Coronary artery (tissue), 2 donors: ENCODE measurements around the gene GPNMB.
"Not testable (repeated sequence)": the region's sequence is repeated elsewhere in the genome, so short reads cannot be mapped to it uniquely, and the experiment has no call there.

Experiments used
- DNase-seq: peaks from one replicate; pipeline ENCODE4 v3.0.0-alpha.2; 2017; ENCODE audit warnings: low spot score
- H3K27ac ChIP-seq, 2 donors: fragments of 200-600 bp; sonication (generic); one replicate each; pipeline ENCODE4 v1.5.1; 2016 to 2019
- H3K4me3 ChIP-seq: fragments of 200-600 bp; sonication (generic); 2 replicates; pipeline ENCODE4 v1.5.1; 2016; ENCODE audit warnings: mild to moderate bottlenecking, moderate library complexity
- CTCF ChIP-seq: fragments of 200-600 bp; sonication (generic); IDR thresholded peaks from one replicate; pipeline ENCODE4 v1.5.1; 2019; ENCODE audit warnings: antibody characterized with exemption

GPNMB gene

GRCh38 chr7:23298141-23298881 is 51.7 kb downstream of the GPNMB start:
- no peak for TF ChIP-seq CTCF
- DNase-seq = peak; percentile 74
- H3K27ac ChIP-seq = peak overlapping the region; percentile 53 to 82
- peak overlapping the region; percentile 76 for H3K4me3 ChIP-seq

- H3K27ac ChIP-seq = peak within 1 kb of the TSS; percentile 53 to 82
- TF ChIP-seq CTCF = no peak
- H3K4me3 ChIP-seq = peak within 1 kb of the TSS; percentile 76
- peak; percentile 97 for DNase-seq
These were observed 52.6 kb downstream of the GPNMB start, which contains the start of gene MALSU1 for GRCh38 chr7:23298885-23299769. Gene MALSU1, plus strand, starts transcription at chr7:23299339. Its CDS starts 14 bp downstream, at chr7:23299353.

- TF ChIP-seq CTCF = no peak
- no peak for DNase-seq
- H3K27ac ChIP-seq = peak overlapping the region; percentile 53 to 82
- peak overlapping the region; percentile 76 for H3K4me3 ChIP-seq
These were observed 53.3 kb downstream of the GPNMB start for GRCh38 chr7:23299770-23300300.

GRCh38 chr7:23306936-23307521 is 60.5 kb downstream of the GPNMB start:
- TF ChIP-seq CTCF = no peak
- DNase-seq = no peak
- Histone ChIP-seq H3K4me3 (no peak overlapping the region), H3K27ac (no peak overlapping the region)

GRCh38 chr7:23308754-23309153 is 62.2 kb downstream of the GPNMB start:
- no peak for DNase-seq
- H3K27ac ChIP-seq = no peak overlapping the region
- no peak overlapping the region for H3K4me3 ChIP-seq
- TF ChIP-seq CTCF = no peak

- not testable (repeated sequence) for H3K4me3 ChIP-seq, H3K27ac ChIP-seq, DNase-seq
These were observed 65.6 kb downstream of the GPNMB start for GRCh38 chr7:23312141-23312540.

GRCh38 chr7:23315366-23315765 is 68.8 kb downstream of the GPNMB start:
- Histone ChIP-seq H3K27ac (no peak overlapping the region), H3K4me3 (no peak overlapping the region)
- no peak for TF ChIP-seq CTCF
- no peak for DNase-seq
